ENCODE data around the gene LRRK2.
A peak's percentile ranks its signal among the peaks of the same experiment; 100 is the strongest.
"Not testable (repeated sequence)": the region's sequence is repeated elsewhere in the genome, so short reads cannot be mapped to it uniquely, and the experiment has no call there.

LRRK2 gene

GRCh38 chr12:40224439-40225291, at the start of gene LRRK2:
TSS of gene LRRK2 (plus strand) at chr12:40224997. CDS start at chr12:40225132, 135 bp downstream.
- peak; percentile 30 to 62 for DNase-seq

- DNase-seq, result no peak
Observed at GRCh38 chr12:40175045-40175444, 49.8 kb upstream of the LRRK2 start.

GRCh38 chr12:40175489-40175888, 49.3 kb upstream of the LRRK2 start:
- DNase-seq, result no peak

GRCh38 chr12:40178701-40179100, 46.1 kb upstream of the LRRK2 start:
- DNase-seq, result no peak

GRCh38 chr12:40181490-40181889, 43.3 kb upstream of the LRRK2 start:
- no peak for DNase-seq

GRCh38 chr12:40183715-40184114, 41.1 kb upstream of the LRRK2 start:
- DNase-seq, result no peak

GRCh38 chr12:40184493-40185302, 40.1 kb upstream of the LRRK2 start:
- no peak for DNase-seq

- DNase-seq, result no peak
Observed at GRCh38 chr12:40185303-40185693, 39.5 kb upstream of the LRRK2 start.

GRCh38 chr12:40188558-40189320, 36.1 kb upstream of the LRRK2 start:
- no peak for DNase-seq

GRCh38 chr12:40192704-40193255, 32.0 kb upstream of the LRRK2 start:
- DNase-seq, result no peak

- no peak for DNase-seq
Observed at GRCh38 chr12:40194846-40195245, 30.0 kb upstream of the LRRK2 start.

GRCh38 chr12:40197590-40197989, 27.2 kb upstream of the LRRK2 start:
- DNase-seq, result no peak

GRCh38 chr12:40198601-40199000, 26.2 kb upstream of the LRRK2 start:
- no peak for DNase-seq

- no peak for DNase-seq
Observed at GRCh38 chr12:40202095-40203059, 22.4 kb upstream of the LRRK2 start.

GRCh38 chr12:40203060-40203430, 21.8 kb upstream of the LRRK2 start:
- DNase-seq, result no peak

- no peak for DNase-seq
Observed at GRCh38 chr12:40204337-40204736, 20.5 kb upstream of the LRRK2 start.

- no peak for DNase-seq
Observed at GRCh38 chr12:40207551-40207950, 17.2 kb upstream of the LRRK2 start.

GRCh38 chr12:40208707-40209446, 15.9 kb upstream of the LRRK2 start:
- DNase-seq, result no peak

GRCh38 chr12:40209886-40210285, 14.9 kb upstream of the LRRK2 start:
- DNase-seq, result no peak

- DNase-seq, result not testable (repeated sequence)
Observed at GRCh38 chr12:40211186-40211585, 13.6 kb upstream of the LRRK2 start.

GRCh38 chr12:40212566-40212965, 12.2 kb upstream of the LRRK2 start:
- DNase-seq, result no peak
